HFF-Myc (cell line): Measurements from ENCODE around the gene ADGRD1.

ENCODE experiments used
- DNase-seq: peaks from one replicate; pipeline ENCODE4 v3.0.0-alpha.2; 2011; ENCODE audit warnings: low read depth; ENCODE audit errors: extremely low read depth
- H3K4me3 ChIP-seq: replicated peaks from 2 replicates; pipeline ENCODE4 v1.5.1; 2011; ENCODE audit warnings: low read depth, mild to moderate bottlenecking, control low read depth, low read length
- CTCF ChIP-seq: IDR thresholded peaks from 2 replicates; pipeline ENCODE4 v1.5.1; 2012; ENCODE audit warnings: mild to moderate bottlenecking, low read depth, low read length, control low read depth; ENCODE audit errors: missing control alignments

The ADGRD1 gene

GRCh38 chr12:130960787-130961186 lies 7.1 kb downstream of the ADGRD1 start:
- no peak overlapping the region for H3K4me3 ChIP-seq
- no peak for TF ChIP-seq CTCF
- no peak for DNase-seq

GRCh38 chr12:130961921-130962451 lies 8.3 kb downstream of the ADGRD1 start:
- no peak overlapping the region for H3K4me3 ChIP-seq
- no peak for DNase-seq
- no peak for TF ChIP-seq CTCF

- no peak overlapping the region for H3K4me3 ChIP-seq
- no peak for TF ChIP-seq CTCF
- no peak for DNase-seq
Measured at GRCh38 chr12:130965214-130965613, 11.5 kb downstream of the ADGRD1 start.

- DNase-seq, result no peak
- no peak for TF ChIP-seq CTCF
- no peak overlapping the region for H3K4me3 ChIP-seq
Measured at GRCh38 chr12:130965668-130966067, 12.0 kb downstream of the ADGRD1 start.

- no peak overlapping the region for H3K4me3 ChIP-seq
- DNase-seq, result no peak
- TF ChIP-seq CTCF, result no peak
Measured at GRCh38 chr12:130966443-130967030, 12.8 kb downstream of the ADGRD1 start.

GRCh38 chr12:130967636-130968035 lies 13.9 kb downstream of the ADGRD1 start:
- no peak for DNase-seq
- H3K4me3 ChIP-seq, result no peak overlapping the region
- no peak for TF ChIP-seq CTCF

GRCh38 chr12:130968611-130969010 lies 14.9 kb downstream of the ADGRD1 start:
- no peak for DNase-seq
- TF ChIP-seq CTCF, result no peak

More at GRCh38 chr12:130968611-130969010, 14.9 kb downstream of the ADGRD1 start:
- no peak overlapping the region for H3K4me3 ChIP-seq
